CD4-positive, alpha-beta T cell treated with Interleukin-15 for 4 hours (primary cell): ENCODE results near the gene SPDYA.

Source experiments
- DNase-seq: peaks from one replicate; pipeline ENCODE4 v3.0.0-alpha.2; 2020; ENCODE audit warnings: low spot score

Gene SPDYA

DNA sequence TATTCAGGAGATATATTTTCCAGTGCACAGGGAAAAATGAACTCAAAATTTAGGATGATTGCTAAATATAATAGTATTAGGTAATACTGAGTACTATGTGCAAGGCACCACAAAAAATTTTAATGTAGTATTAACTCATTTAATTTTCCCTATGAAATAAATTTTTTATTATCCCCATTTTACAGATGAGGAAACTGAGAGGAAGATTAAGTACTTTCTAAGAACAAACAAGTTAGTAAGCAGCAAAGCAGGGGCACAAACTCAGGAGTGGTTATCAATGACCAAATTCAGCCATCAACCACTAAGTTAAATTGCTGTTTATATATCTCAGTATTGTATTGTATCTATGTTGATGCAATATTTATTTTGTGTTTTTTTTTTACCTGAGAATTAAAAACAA, 14.2 kb downstream of the SPDYA start:
- no peak for DNase-seq

DNA sequence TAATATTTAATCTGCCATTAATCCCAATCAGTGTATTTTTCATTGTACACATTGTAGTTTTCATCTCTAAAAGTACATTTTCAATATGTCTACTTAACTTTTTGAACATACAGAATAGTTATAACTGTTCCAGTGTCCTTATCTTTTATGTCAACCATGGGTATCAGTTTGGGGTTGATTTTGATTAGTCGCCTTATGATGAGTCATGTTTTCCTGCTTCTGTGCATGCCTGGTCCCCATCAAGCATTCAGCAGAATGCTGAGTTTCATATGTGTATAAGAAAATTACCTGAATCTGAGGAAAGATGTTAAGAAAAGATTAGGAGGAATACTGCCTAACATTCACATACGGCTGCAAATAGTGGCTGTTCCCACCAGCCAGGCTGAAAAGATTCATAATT, 17.7 kb downstream of the SPDYA start:
- DNase-seq, result no peak

DNA sequence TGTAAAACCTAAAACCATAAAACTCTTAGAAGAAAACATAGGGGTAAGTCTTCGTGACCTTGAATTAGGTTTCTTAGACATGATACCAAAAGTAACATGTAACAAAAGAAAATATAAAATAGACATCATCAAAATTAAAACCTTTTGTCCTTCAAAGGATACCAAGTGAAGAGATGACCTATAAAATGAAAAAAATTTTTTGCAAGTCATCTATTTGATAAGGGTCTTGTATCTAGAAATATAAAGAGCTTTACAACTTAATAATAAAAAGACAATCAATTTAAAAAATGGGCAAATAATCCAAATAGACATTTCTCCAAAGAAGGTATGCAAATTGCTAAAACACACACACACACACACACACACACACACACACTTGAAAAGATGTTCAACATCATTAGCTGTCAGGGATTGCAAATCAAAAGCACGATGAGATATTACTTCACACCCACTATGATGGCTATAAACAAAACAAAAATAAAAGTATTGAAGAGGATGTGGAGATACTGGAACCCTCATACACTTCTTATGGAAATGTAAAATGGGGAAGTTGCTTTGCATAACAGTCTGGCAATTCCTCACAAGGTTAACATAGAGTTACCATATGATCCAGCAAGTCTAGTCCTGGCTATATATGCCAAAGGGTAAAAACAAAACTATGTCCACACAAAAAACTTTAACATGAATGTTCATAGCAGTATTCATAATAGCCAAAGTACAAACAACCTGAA, 23.3 kb downstream of the SPDYA start:
- DNase-seq, result no peak

DNA sequence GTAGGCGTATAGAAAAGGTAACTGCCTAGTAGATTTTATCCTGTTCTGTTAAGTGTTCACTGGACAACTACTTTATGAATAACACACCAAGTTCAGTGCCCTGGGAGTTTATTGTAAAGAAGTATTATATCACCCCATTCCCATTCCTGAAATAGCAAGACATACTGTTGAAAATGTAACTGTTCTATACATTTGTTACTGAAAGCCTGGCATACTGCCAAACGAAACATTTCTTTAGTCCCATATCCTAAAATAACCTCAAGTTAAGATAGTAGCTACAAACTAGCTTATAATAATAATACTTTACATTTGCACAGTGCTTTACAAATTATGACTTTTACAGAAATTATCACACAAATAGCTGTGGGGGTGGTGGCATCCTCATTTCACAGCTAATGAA, 25.1 kb downstream of the SPDYA start:
- no peak for DNase-seq

DNA sequence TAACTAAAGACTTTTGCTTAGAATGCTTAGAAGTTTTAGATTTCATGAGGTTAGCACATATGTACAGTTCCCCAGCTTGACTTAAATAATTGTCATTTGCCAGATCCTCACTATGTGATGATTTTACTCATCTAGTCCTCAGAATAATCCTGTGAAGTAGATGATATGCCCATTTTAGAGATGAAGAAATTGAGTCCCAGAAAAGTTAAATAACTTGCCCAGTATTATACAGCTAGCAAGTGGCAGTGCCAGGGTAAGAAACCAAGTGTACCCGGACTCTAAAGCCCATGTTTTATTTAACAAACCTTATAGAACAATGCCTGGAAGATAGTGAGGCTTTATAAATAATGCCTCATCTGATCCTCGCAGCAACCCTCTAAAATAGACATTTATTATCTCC, 28.3 kb downstream of the SPDYA start:
- DNase-seq, result no peak

DNA sequence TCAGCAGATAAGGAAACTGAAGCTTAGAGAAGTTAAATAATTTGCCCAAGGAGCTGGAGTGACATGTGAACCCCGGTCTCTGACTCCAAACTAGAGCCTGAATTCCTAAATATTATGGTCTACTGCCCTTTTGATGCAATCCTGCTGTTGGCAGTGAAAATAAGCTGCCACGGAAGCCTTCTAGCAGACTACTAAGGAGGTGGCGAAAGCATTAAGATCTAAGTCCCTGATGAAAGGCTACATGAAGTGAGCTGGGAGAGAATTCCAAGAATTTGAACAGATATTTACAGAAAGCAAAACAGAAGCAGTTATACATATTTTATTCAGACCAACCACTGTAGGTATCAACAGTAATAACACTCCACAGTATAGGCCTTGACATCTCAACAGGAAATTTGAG, 31.4 kb downstream of the SPDYA start:
- no peak for DNase-seq

DNA sequence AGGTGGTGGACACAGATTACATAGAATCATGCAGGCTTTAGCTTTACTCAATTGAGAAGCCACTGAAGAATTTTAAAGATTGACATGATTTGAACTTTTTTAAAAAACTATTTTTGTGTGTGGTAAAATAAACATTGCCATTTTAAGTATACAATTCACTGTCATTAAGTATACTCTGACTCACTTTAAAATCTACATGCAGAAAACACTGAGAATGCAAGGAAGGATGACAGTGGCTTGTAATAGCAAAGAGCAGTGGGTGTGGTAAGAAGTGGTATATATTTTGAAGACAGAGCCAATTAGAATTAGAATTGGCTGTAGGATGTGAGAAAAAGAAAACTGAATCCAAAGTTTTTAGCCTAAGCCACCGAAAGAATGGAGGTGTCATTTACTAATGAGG, 44.6 kb downstream of the SPDYA start:
- DNase-seq, result no peak

DNA sequence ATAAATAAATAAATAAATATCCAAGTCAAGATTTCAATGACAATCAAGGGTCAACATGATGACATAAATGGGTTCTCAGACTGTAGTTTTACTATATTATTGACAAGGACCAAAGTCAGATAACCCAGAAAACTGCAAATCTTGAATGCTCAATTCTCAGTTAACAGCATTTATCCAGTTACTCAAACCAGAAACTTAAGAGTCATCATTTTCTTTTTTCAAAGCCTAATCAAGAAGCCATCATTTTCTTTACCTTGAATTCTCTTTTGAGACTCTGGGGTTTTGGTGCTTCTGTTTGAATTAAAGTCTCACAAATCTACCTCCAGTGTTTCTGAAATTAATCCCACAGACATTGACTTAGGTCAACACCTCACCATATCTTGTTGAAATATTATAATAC, 45.3 kb downstream of the SPDYA start:
- DNase-seq, result no peak

DNA sequence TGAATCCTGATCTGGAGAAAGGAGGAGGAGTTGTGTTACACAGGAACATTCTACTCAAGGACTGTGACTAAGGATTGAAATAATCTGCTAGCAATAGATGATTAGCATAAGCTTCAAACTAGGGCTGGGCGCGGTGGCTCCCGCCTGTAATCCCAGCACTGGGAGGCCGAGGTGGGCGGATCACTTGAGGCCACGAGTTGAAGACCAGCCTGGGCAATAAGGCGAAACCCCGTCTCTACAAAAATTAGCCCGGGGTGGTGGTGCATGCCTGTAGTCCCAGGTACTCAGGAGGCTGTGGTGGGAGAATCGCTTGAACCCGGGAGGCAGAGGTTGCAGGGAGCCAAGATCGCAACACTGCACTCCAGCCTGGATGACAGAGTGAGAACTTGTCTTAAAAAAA, 58.0 kb downstream of the SPDYA start:
- DNase-seq, result no peak

DNA sequence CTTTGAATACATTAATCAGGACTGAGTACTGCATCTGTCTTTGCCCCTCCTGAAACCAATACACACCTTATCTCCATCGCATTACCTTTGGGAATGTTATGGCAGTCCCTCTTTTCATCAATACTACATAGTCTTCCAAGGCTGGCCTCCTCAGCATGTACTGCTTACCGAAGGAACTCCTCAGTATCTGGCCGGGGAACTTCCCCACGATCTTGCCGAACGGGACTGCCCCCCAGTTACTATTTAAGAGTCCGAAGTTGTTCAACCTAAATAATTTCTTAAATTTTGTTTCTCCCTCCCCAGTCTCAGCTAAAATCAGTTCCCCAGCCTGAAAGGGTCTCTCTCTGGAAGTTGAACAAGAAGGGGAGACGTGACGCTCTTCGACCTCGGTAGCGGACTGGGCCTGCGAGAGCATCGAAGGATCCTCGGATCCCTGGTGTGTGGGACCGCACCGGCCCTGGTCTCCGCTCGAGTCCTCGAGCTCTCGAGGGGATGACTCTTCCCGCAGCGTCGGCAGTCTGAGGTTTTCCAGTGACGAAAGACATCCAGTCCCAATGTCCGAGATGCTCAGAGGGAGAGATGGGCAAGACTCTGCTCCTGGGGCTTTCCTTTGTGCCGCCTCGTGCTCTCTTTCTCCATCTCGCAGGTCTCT, 59.0 kb downstream of the SPDYA start:
- DNase-seq, result no peak

DNA sequence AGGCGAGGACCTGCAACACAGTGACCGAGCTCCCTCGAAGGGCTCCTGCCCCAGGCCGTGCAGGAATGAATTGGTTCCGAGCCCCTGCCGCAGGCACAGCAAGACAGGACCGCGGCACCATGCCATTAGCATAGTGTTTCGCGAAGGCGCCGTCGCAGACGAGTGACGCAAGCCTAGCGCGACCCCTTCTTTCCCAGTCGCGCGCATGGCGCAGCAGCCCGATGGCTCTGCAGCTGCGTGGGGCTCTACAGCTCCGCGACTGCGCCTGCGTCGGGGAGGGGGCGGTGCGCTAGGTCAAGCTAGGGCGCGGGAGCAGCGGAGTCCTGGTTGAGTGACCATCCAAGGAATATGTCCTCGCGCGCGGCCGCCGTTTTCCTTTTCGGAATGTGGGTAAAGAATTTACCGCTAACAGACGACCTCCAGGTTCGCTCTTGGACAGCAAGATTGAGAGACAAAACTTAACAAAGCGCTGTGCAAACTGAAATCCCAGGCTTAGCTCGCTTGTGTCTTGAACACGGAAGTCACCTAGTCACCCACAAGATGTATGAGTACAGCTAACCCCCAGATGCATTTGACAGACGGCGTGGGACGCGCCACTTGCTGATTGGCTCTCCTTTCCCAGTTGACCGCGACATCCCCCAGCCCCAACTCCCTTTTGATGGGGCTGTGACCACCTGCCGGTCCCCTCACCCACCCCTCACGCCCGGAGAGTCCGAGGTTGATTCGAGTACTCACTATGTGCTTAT, 59.7 kb downstream of the SPDYA start, which contains the start of gene TRMT61B:
Gene TRMT61B, minus strand, starts transcription at position 164 of the 746 bp plus-strand sequence. Its CDS starts 32 bp downstream, at position 132.
- peak; percentile 95 for DNase-seq

DNA sequence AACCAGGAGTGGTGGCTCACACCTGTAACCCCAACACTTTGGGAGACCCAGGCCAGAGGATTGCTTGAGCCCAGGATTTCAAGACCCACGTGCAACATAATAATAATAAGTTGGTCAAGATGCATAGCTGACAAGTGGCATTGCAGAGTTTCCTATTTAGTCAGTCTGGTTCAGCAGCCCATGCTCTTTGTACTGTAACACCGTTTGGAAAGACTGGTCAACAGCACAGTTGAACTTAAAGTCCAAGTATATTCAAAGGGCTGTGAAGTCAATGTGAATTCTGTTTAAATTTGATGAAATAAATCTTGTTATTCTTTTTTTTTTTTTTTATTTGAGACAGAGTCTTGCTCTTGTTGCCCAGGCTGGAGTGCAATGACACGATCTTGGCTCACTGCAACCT, 61.0 kb downstream of the SPDYA start:
- DNase-seq, result no peak

DNA sequence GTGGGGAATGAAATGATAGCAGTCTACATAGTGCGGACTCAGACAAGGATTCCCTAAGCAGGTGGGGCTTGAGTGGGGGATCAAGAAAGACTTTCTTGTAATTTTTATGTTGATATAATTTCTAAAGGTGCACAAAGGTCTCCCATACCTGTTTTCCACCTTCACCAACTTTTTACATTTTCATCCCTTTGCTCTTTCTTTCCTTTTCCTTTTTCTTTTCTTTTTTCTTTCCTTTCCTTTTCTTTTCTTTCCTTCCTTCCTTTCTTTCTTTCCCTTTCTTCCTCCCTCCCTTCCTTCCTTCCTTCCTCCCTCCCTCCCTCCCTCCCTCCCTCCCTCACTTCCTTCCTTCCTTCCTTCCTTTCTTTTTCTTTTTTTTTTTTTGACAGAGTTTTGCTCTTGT, 69.6 kb downstream of the SPDYA start:
- DNase-seq, result no peak

DNA sequence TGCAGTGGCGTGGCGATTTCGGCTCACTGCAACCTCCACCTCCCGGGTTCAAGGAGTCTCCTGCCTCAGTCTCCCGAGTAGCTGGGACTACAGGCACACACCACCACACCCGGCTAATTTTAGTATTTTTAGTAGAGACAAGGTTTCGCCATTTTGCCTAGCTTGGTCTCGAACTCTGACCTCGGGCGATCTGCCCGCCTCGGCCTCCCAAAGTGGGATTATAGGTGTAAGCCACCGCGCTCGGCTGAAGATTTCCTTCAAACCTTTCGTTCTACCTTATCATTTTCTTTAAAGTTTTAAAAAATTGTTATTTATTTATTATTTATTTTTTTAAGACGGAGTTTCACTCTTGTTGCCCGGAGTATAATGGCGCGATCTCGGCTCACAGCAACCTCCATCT, 82.9 kb downstream of the SPDYA start:
- DNase-seq, result no peak

DNA sequence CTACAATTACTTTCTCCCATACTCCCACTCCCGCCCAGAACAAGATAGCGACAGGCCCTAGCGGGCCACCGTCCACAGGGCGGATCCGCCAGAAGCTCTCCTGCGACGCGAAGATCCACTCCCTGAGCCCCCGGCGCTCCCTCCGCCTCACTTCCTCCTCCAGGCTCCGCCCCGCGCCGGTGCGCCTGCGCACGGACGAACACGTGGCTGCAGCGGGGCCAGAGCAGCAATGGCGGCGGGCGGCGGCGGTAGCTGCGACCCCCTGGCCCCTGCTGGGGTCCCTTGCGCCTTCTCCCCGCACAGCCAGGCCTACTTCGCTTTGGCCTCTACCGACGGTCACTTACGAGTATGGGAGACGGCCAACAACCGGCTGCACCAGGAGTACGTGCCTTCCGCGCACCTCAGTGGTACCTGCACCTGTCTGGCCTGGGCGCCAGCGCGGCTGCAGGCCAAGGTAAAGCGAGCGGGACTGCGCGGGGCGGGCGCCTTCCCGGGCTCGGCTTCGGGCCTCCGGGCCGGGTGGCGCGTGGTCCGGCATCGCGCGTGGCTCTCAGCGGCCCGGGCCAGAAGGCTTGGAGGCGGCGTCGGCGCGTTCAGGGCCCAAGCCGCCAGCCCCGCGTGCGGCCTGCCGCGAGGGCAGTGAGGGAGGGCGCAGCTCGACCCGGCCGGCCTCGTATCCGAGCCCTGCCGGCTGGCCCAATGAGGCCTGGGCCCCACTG, 84.0 kb downstream of the SPDYA start, which contains the start of gene WDR43:
Gene WDR43, plus strand, starts transcription at position 198 of the 719 bp plus-strand sequence. Its CDS starts 32 bp downstream, at position 230.
- peak; percentile 98 for DNase-seq

DNA sequence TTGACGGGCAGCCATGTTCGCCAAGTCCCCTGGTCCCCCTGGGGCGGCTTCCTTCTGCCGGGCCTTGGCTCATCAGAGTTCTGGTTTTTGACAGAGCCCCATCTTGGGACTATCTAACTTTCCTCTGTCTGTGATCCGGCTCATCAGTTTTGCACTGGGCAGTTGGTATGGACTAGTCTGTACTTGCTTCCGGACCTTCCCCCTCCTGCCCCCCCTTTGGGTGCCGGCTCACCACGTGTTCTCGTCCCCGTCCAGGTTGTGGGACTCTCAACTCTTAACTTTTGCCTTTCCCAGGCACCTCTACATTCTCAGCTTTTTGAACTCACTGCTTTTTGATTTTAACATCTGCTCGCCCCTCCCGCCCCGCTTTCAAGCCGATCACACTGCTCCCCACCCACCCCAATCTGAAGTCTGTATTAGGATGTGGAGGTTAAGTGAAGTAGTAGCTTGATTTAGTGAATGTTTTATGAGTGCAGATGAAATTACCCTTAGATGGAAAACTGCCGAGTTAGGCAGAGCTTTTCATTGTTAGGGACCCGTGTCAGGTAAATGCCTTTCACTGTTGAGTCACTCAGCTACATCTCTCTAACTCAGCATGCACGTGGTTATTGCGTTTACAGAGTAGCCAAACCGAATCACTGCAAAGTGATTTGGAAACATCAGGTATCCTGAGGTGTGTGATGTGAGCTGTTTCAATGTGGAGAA, 84.7 kb downstream of the SPDYA start:
- DNase-seq, result peak; percentile 28

DNA sequence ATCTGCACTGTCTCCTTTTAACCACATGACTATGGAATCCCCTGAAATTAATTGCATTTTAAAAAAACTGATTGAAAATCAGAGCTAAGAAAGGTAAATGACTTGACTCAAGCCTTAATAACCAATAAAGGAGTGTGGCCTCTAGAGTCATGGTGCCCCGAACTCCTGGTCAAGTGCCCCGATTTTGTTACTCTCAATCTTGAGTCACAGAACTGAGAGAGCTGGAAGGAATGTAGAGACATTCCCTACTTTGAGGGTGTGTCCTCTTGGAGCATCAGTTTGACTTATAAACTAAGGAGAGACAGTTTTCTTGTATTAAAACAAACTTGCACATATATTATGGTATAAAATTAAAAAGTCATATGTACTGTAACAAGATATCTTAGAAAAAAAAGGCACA, 86.3 kb downstream of the SPDYA start:
- DNase-seq, result no peak

DNA sequence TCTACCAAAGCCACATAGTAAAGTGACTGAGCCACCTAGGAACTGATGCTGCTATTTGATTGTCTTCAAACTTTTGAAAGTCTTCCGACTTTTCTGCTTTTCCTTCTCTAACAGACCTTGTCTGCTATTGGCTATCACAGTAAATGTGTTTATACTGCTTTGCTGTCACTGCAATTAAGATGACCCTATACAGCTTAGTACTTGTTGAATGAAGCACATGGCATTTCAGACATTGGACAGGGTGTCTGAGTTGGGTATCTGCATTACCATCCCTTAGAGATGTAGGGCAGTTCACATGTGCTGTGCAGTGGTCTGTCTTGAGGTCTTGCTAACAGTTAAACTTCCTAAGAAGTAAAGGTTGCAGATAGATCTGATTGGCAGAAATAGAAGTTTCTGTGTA, 87.4 kb downstream of the SPDYA start:
- no peak for DNase-seq
